ENCODE results near the gene NAB1. TPM values are rescaled to one million over a fixed set of nuclear protein-coding genes. Genes with fewer than 3 reads are reported as not detected.

Gene NAB1
- total RNA-seq, 1 experiment from 2014 or later: 36.9 TPM

DNA sequence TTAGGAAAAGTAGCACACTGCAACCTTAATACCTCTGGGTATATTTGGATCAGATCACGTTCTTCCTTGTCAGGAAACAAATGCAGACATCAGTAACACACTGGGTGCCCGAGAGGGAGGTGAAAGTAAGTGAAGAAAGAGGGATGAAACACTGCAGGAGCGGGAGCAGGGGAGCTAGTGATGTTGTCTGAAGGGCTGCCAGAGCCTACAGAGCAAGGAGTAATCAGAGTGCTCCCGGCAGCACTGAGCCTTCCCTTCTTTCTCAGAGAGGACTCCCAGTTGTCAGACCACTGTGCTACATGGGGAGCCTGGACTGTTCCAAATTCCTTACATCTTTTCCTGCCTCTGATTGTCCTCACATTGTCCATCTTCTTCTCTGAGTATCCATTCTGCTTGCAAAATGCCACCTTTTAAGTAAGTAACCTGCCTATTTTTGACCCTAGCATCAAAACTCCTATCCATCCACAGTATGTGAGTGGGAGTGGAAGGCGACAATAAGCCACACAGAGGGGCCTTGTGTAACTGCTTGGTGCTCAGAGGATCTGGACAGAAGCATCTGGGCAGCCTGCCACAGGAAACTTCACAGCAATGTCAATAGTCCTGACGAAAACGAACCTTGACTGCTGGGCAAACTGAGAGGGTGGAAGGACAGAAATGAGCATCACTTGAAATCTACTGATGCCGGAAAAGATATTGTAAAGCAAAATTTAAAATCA lies 10.8 kb upstream of the NAB1 start:
- no peak overlapping the region for H3K23ac ChIP-seq (ENCODE audit: insufficient read length, low read depth, low read length)
- no peaks in the 10 kb centered on the region for H3K79me2 ChIP-seq (ENCODE audit: insufficient read depth, low read length)
- no peak overlapping the region for H3K9ac ChIP-seq (ENCODE audit: extremely low read depth, insufficient read length, low read length)
- H2BK5ac ChIP-seq (ENCODE audit: insufficient read length, low read length): no peak overlapping the region
- no CpG with 5 or more reads among the region's 8 CpGs for WGBS (ENCODE audit: extremely low coverage, insufficient read length, low lambda C conversion rate)
- no peaks in the 10 kb centered on the region for H3K9me3 Mint-ChIP-seq
- H4K8ac ChIP-seq (replicated peaks; ENCODE audit: insufficient read length, low read depth, low read length): no peak overlapping the region
- no peaks in the 10 kb centered on the region for H3K27me3 Mint-ChIP-seq (ENCODE audit: low read depth)
- no peak overlapping the region for H2BK15ac ChIP-seq (ENCODE audit: low read depth, low read length)
- no peak overlapping the region for H2BK12ac ChIP-seq (ENCODE audit: insufficient read length, low read depth, low read length)
- DNase-seq: no peak
- no peak overlapping the region for H2BK120ac ChIP-seq (ENCODE audit: low read depth, low read length, poor library complexity, severe bottlenecking)
- no peaks in the 10 kb centered on the region for H3K4me1 ChIP-seq (ENCODE audit: insufficient read depth, low read length)
- H2AFZ ChIP-seq (ENCODE audit: low read length): no peak overlapping the region
- no peak overlapping the region for H3K4me2 ChIP-seq (ENCODE audit: insufficient read depth, insufficient read length, low read length)
- H3T11ph ChIP-seq (ENCODE audit: low read length): no peak overlapping the region
- no peaks in the 10 kb centered on the region for H3K27me3 ChIP-seq (ENCODE audit: insufficient read depth, low read length)
- no peaks in the 10 kb centered on the region for H3K79me1 ChIP-seq (ENCODE audit: insufficient read depth, low read depth, low read length, poor library complexity, severe bottlenecking)
- no peaks in the 10 kb centered on the region for H3K36me3 Mint-ChIP-seq (ENCODE audit: insufficient read depth in 1 of 3, low read depth in 3 of 3)
- no peak overlapping the region for H3K4ac ChIP-seq (ENCODE audit: low read depth, low read length)
- H2AK5ac ChIP-seq (ENCODE audit: insufficient read length, low read length): no peak overlapping the region
- no peak overlapping the region for H3K14ac ChIP-seq (ENCODE audit: insufficient read depth, low read length)
- H3K18ac ChIP-seq (ENCODE audit: insufficient read length, low read depth, low read length): no peak overlapping the region
- TF ChIP-seq, protein P1, sequence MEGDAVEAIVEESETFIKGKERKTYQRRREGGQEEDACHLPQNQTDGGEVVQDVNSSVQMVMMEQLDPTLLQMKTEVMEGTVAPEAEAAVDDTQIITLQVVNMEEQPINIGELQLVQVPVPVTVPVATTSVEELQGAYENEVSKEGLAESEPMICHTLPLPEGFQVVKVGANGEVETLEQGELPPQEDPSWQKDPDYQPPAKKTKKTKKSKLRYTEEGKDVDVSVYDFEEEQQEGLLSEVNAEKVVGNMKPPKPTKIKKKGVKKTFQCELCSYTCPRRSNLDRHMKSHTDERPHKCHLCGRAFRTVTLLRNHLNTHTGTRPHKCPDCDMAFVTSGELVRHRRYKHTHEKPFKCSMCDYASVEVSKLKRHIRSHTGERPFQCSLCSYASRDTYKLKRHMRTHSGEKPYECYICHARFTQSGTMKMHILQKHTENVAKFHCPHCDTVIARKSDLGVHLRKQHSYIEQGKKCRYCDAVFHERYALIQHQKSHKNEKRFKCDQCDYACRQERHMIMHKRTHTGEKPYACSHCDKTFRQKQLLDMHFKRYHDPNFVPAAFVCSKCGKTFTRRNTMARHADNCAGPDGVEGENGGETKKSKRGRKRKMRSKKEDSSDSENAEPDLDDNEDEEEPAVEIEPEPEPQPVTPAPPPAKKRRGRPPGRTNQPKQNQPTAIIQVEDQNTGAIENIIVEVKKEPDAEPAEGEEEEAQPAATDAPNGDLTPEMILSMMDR (conservative IDR thresholded peaks at IDR 0.05): no peak
- H4K91ac ChIP-seq (ENCODE audit: insufficient read length, low read depth, low read length): no peak overlapping the region
- H4K20me1 ChIP-seq (ENCODE audit: control insufficient read depth, insufficient read depth, insufficient read length): no peaks in the 10 kb centered on the region
- no peak overlapping the region for H4K5ac ChIP-seq (ENCODE audit: insufficient read length, low read depth, low read length)
- no peaks in the 10 kb centered on the region for H3K9me3 ChIP-seq (ENCODE audit: control insufficient read depth, low read depth, low read length)
- no peak overlapping the region for H3K27ac Mint-ChIP-seq
- H3K56ac ChIP-seq (ENCODE audit: insufficient read length, low read depth, low read length): no peak overlapping the region
- H3K23me2 ChIP-seq (ENCODE audit: insufficient read length, low read depth, low read length, poor library complexity, severe bottlenecking): no peaks in the 10 kb centered on the region
- no peak overlapping the region for H3K27ac ChIP-seq (ENCODE audit: insufficient read length, low read depth, low read length)
- H2BK20ac ChIP-seq (ENCODE audit: low read depth, low read length, poor library complexity, severe bottlenecking): no peak overlapping the region
- H3K4me3 Mint-ChIP-seq: no peak overlapping the region
- peaks cover 4 to 5% of the 10 kb centered on the region in 2 experiments; a peak in 2 of 4 replicates for H3K4me1 Mint-ChIP-seq
